ENCODE measurements around the gene CERKL.

CERKL gene

DNA sequence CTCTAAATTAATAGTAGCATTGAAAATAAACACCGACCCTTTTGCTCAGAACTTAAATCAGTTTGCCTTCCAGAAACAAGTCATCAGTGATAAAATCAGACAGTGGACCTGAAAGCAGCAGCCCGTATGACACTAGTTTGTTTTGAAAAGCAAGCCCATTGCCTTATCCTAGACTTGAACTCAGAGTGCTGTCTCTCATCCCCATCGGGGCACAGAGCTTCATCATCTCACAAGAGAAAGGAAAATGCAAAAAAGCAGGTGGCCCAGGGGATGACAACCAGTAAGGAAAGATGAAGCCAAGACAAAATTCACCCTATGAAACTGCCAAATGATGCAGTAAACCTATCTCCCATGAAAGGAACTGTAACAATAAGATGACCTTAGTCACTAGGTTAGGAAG lies 71.2 kb downstream of the CERKL start:
- Histone ChIP-seq H3K27me3 (ENCODE audit: control insufficient read depth, insufficient read depth, low read length) (peaks cover under 1% of the 10 kb centered on the region), H3K4me1 (peaks cover 7% of the 10 kb centered on the region), H2AFZ (no peak overlapping the region), H3K9me3 (ENCODE audit: control insufficient read depth, low read length) (no peaks in the 10 kb centered on the region), H3K79me2 (no peaks in the 10 kb centered on the region), H3K27ac (no peak overlapping the region), H3K9ac (no peak overlapping the region), H3K4me2 (ENCODE audit: low read length) (no peak overlapping the region), H3K36me3 (ENCODE audit: control insufficient read depth, insufficient read depth, low read length) (no peaks in the 10 kb centered on the region), H3K4me3 (ENCODE audit: low read depth, low read length) (no peak overlapping the region)
- TF ChIP-seq, protein P1, sequence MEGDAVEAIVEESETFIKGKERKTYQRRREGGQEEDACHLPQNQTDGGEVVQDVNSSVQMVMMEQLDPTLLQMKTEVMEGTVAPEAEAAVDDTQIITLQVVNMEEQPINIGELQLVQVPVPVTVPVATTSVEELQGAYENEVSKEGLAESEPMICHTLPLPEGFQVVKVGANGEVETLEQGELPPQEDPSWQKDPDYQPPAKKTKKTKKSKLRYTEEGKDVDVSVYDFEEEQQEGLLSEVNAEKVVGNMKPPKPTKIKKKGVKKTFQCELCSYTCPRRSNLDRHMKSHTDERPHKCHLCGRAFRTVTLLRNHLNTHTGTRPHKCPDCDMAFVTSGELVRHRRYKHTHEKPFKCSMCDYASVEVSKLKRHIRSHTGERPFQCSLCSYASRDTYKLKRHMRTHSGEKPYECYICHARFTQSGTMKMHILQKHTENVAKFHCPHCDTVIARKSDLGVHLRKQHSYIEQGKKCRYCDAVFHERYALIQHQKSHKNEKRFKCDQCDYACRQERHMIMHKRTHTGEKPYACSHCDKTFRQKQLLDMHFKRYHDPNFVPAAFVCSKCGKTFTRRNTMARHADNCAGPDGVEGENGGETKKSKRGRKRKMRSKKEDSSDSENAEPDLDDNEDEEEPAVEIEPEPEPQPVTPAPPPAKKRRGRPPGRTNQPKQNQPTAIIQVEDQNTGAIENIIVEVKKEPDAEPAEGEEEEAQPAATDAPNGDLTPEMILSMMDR (IDR thresholded peaks at IDR 0.05): no peak

- Histone ChIP-seq H3K4me2 (ENCODE audit: low read length) (no peak overlapping the region), H3K4me1 (peaks cover 6% of the 10 kb centered on the region), H3K4me3 (ENCODE audit: low read depth, low read length) (no peak overlapping the region), H3K27ac (no peak overlapping the region), H3K27me3 (ENCODE audit: control insufficient read depth, insufficient read depth, low read length) (no peaks in the 10 kb centered on the region), H2AFZ (no peak overlapping the region), H3K36me3 (ENCODE audit: control insufficient read depth, insufficient read depth, low read length) (no peaks in the 10 kb centered on the region), H3K9ac (no peak overlapping the region), H3K9me3 (ENCODE audit: control insufficient read depth, low read length) (no peaks in the 10 kb centered on the region), H3K79me2 (no peaks in the 10 kb centered on the region)
- TF ChIP-seq, protein P1 (IDR thresholded peaks at IDR 0.05): no peak
Measured at GRCh38 chr2:181581534-181581933, 75.4 kb downstream of the CERKL start.

DNA sequence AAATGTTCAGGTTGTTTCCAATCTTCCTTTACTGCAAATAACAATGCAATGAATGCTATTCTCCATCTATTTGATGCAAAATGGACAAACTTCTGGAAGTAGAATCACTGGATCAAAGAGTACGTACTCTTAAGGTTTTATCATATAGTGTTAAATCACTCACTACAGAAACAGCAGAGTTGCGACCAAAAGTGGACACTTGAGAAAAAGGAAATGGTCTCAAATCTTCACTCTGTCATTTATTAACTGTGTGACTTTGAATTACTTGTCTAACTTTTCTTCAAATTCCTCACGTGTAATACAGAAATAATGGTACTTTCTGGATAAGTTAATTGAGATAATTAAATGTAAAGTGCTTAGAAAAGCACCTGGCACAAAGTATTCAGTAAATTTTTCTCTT lies 78.1 kb downstream of the CERKL start:
- Histone ChIP-seq H3K27ac (no peak overlapping the region), H3K9me3 (ENCODE audit: control insufficient read depth, low read length) (no peaks in the 10 kb centered on the region), H3K9ac (no peak overlapping the region), H3K79me2 (no peaks in the 10 kb centered on the region), H3K4me1 (peaks cover 4% of the 10 kb centered on the region), H3K4me3 (ENCODE audit: low read depth, low read length) (no peak overlapping the region), H3K27me3 (ENCODE audit: control insufficient read depth, insufficient read depth, low read length) (no peaks in the 10 kb centered on the region), H3K4me2 (ENCODE audit: low read length) (no peak overlapping the region), H2AFZ (no peak overlapping the region), H3K36me3 (ENCODE audit: control insufficient read depth, insufficient read depth, low read length) (no peaks in the 10 kb centered on the region)
- TF ChIP-seq, protein P1 (IDR thresholded peaks at IDR 0.05): no peak

DNA sequence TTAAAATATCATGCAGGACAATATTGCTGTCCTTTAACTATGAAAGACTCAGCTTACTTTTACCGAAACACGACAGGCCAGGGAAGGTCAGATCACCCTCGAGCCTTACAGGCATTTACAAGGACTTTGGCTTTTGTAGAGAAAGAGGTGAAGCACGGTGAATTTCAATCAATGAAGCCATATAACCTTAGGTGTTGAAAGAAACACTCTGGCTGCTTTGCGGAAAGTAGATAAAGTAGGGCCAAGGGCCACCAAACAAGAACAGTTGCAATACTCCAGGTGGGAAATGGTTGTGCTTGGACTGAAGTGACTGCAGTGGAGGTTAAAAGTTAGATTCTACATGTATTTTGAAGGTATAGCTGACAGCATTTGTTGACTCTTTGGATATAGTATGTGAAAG lies 80.5 kb downstream of the CERKL start:
- H3K4me3 ChIP-seq (ENCODE audit: low read depth, low read length): no peak overlapping the region
- peaks cover 4% of the 10 kb centered on the region for H3K4me1 ChIP-seq
- no peak overlapping the region for H3K4me2 ChIP-seq (ENCODE audit: low read length)
- H3K9me3 ChIP-seq (ENCODE audit: control insufficient read depth, low read length): no peaks in the 10 kb centered on the region
- H2AFZ ChIP-seq: no peak overlapping the region
- no peaks in the 10 kb centered on the region for H3K36me3 ChIP-seq (ENCODE audit: control insufficient read depth, insufficient read depth, low read length)
- H3K27me3 ChIP-seq (ENCODE audit: control insufficient read depth, insufficient read depth, low read length): no peaks in the 10 kb centered on the region
- no peak overlapping the region for H3K27ac ChIP-seq
- TF ChIP-seq, protein P1 (IDR thresholded peaks at IDR 0.05): no peak
- H3K79me2 ChIP-seq: no peaks in the 10 kb centered on the region
- no peak overlapping the region for H3K9ac ChIP-seq

DNA sequence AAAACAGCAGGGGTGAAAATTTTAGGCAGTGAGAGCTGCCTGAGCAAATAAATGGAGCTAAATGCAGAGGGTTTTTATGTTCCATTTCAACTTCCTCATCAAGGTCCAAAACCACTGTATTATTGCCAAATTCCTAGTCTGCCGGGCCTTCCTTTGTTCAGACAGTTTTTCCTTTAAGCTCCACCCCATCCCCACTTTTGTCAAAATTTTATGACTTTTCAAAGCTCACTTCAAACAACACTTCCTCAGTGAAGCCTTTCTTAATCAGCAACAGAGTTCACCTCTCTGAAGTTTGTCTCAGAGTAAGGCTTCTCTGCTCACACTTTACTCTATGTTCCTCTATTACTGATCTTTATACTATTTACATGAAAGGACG lies 81.3 kb downstream of the CERKL start:
- Histone ChIP-seq H3K9ac (no peak overlapping the region), H3K27ac (no peak overlapping the region), H3K36me3 (ENCODE audit: control insufficient read depth, insufficient read depth, low read length) (no peaks in the 10 kb centered on the region)

More for the DNA sequence above, 81.3 kb downstream of the CERKL start:
- no peak overlapping the region for H2AFZ ChIP-seq
- H3K9me3 ChIP-seq (ENCODE audit: control insufficient read depth, low read length): no peaks in the 10 kb centered on the region
- TF ChIP-seq, protein P1 (IDR thresholded peaks at IDR 0.05): no peak
- H3K4me1 ChIP-seq: peaks cover 4% of the 10 kb centered on the region
- H3K27me3 ChIP-seq (ENCODE audit: control insufficient read depth, insufficient read depth, low read length): no peaks in the 10 kb centered on the region
- no peak overlapping the region for H3K4me2 ChIP-seq (ENCODE audit: low read length)
- no peaks in the 10 kb centered on the region for H3K79me2 ChIP-seq
- no peak overlapping the region for H3K4me3 ChIP-seq (ENCODE audit: low read depth, low read length)
